Measurements from ENCODE around the gene E2F3. TPM values are rescaled to one million over a fixed set of nuclear protein-coding genes. Genes with fewer than 3 reads are reported as not detected.

E2F3 gene
- total and polyA plus RNA-seq, 10 of the 15 experiments (the other 5 are each of a cell fraction or from before 2014, with no cell fraction given) = 5.1 to 16.8 (median 10.6) TPM

- ChIA-PET RAD21 (ENCODE audit: unreplicated experiment) (interaction anchor here (2.5 kb wide), 1 partner anchor 25 kb away, joined by 10 read pairs; no protein-coding TSS in a partner anchor), POLR2A (no interaction called here), SMC1A (ENCODE audit: uncharacterized antibody, unreplicated experiment) (interaction anchor here (0.7 to 1.5 kb wide), 2 partner anchors 8 to 16 kb away, joined by 3 to 4 read pairs; no protein-coding TSS in a partner anchor), CTCF (interaction anchor here (0.6 kb wide), 1 partner anchor 332 kb away, joined by 3 read pairs; no protein-coding TSS in a partner anchor)
- no peak for TF ChIP-seq NR2F1 (conservative IDR thresholded peaks at IDR 0.05)
- Histone ChIP-seq H2AFZ (ENCODE audit: control insufficient read depth, low read depth, low read length) (no peak overlapping the region), H3K4me2 (ENCODE audit: control insufficient read depth, insufficient read depth) (no peak overlapping the region), H3K9ac (ENCODE audit: control insufficient read depth, insufficient read depth, low read length) (no peak overlapping the region), H3K79me2 (ENCODE audit: control insufficient read depth, insufficient read depth, low read length) (peaks cover 34% of the 10 kb centered on the region), H3K4me3 (no peak overlapping the region), H4K20me1 (ENCODE audit: control insufficient read depth, insufficient read depth) (no peaks in the 10 kb centered on the region), H3K9me3 (replicated peaks; ENCODE audit: control insufficient read depth, insufficient read depth, low read length) (peaks cover 3% of the 10 kb centered on the region; the same call in 2 of the 3 replicates), H3K4me1 (ENCODE audit: control insufficient read depth, insufficient read depth, low read length) (peaks cover 19% of the 10 kb centered on the region; the same call in 1 of the 2 replicates), H3K27ac (ENCODE audit: control insufficient read depth, insufficient read depth) (no peak overlapping the region), H3K27me3 (replicated peaks in 1 of 2; ENCODE audit: control insufficient read depth in 2 of 2, insufficient read depth in 2 of 2, low read length in 1 of 2) (no peaks in the 10 kb centered on the region), H3K36me3 (ENCODE audit: control insufficient read depth in 2 of 2, insufficient read depth in 2 of 2, low read length in 1 of 2) (peaks cover 2 to 6% of the 10 kb centered on the region in 2 experiments; a peak in 2 of 4 replicates)
- intact Hi-C loops (cut with micrococcal nuclease; ENCODE audit: unreplicated experiment) = loop anchor here (5.0 kb wide), 1 partner anchor 327 kb away; the partner anchor contains the start of gene MBOAT1
- DNase-seq (ENCODE audit: low read depth, low spot score) = no peak
- no TSS peak for BruUV-seq (replicated peaks)
- WGBS (ENCODE audit: insufficient coverage, insufficient replicate concordance, low lambda C conversion rate, missing lambda C conversion rate) = 100% methylated on average over 2 of the region's 2 CpGs
- ATAC-seq = no peak
- in situ Hi-C loops (cut with MboI) = no loop called here
- FAIRE-seq = no peak
These were observed 137.7 kb downstream of the E2F3 start for GRCh38 chr6:20539387-20539786.

GRCh38 chr6:20540683-20541082, 139.0 kb downstream of the E2F3 start:
- Histone ChIP-seq H3K9ac (ENCODE audit: control insufficient read depth, insufficient read depth, low read length) (no peak overlapping the region), H3K27me3 (replicated peaks in 1 of 2; ENCODE audit: control insufficient read depth in 2 of 2, insufficient read depth in 2 of 2, low read length in 1 of 2) (no peaks in the 10 kb centered on the region), H3K4me2 (ENCODE audit: control insufficient read depth, insufficient read depth) (no peak overlapping the region), H3K9me3 (replicated peaks; ENCODE audit: control insufficient read depth, insufficient read depth, low read length) (peaks cover 3% of the 10 kb centered on the region; the same call in 2 of the 3 replicates), H3K27ac (ENCODE audit: control insufficient read depth, insufficient read depth) (no peak overlapping the region), H2AFZ (ENCODE audit: control insufficient read depth, low read depth, low read length) (no peak overlapping the region), H3K4me3 (no peak overlapping the region), H4K20me1 (ENCODE audit: control insufficient read depth, insufficient read depth) (no peaks in the 10 kb centered on the region), H3K36me3 (ENCODE audit: control insufficient read depth in 2 of 2, insufficient read depth in 2 of 2, low read length in 1 of 2) (peaks cover 2 to 6% of the 10 kb centered on the region in 2 experiments; a peak in 3 of 4 replicates), H3K4me1 (ENCODE audit: control insufficient read depth, insufficient read depth, low read length) (peaks cover 18% of the 10 kb centered on the region; the same call in 1 of the 2 replicates), H3K79me2 (ENCODE audit: control insufficient read depth, insufficient read depth, low read length) (peaks cover 22% of the 10 kb centered on the region)
- intact Hi-C loops (cut with micrococcal nuclease; ENCODE audit: unreplicated experiment) (no loop called here), in situ Hi-C loops (cut with MboI) (no loop called here)
- ATAC-seq = no peak
- 93% methylated on average over 5 of the region's 5 CpGs for WGBS (ENCODE audit: insufficient coverage, insufficient replicate concordance, low lambda C conversion rate, missing lambda C conversion rate)
- DNase-seq (ENCODE audit: low read depth, low spot score) = no peak
- ChIA-PET RAD21 (ENCODE audit: unreplicated experiment) (interaction anchor here (1.1 kb wide), 1 partner anchor 23 kb away, joined by 3 read pairs; no protein-coding TSS in a partner anchor), POLR2A (no interaction called here), CTCF (no interaction called here), SMC1A (ENCODE audit: uncharacterized antibody, unreplicated experiment) (interaction anchor here (2.2 kb wide), 1 partner anchor 23 kb away, joined by 5 read pairs; no protein-coding TSS in a partner anchor)
- no peak for TF ChIP-seq CBFB (IDR thresholded peaks at IDR 0.05; ENCODE audit: low read depth)
- no peak for TF ChIP-seq JUND (IDR thresholded peaks at IDR 0.05; ENCODE audit: low read depth, low read length)
- no peak for TF ChIP-seq HDAC6 (IDR thresholded peaks at IDR 0.05; ENCODE audit: unreplicated experiment)
- TF ChIP-seq SRF (IDR thresholded peaks at IDR 0.05; ENCODE audit: low read depth in 2 of 2, low read length in 2 of 2) = no peak
- no peak for TF ChIP-seq SREBF2 (IDR thresholded peaks at IDR 0.05; ENCODE audit: low read length)
- no peak for TF ChIP-seq NFXL1 (IDR thresholded peaks at IDR 0.05; ENCODE audit: borderline replicate concordance)
- no peak for TF ChIP-seq SMC3 (IDR thresholded peaks at IDR 0.05; ENCODE audit: borderline replicate concordance, low read length)
- TF ChIP-seq MAX (IDR thresholded peaks at IDR 0.05; ENCODE audit: low read depth, low read length) = no peak
- no peak for TF ChIP-seq CUX1 (IDR thresholded peaks at IDR 0.05; ENCODE audit: insufficient replicate concordance, low read depth, low read length)
- no TSS peak for BruUV-seq (replicated peaks)
- no peak for FAIRE-seq
